ENCODE measurements around the gene DOCK4. TPM values are rescaled to one million over a fixed set of nuclear protein-coding genes. Genes with fewer than 3 reads are reported as not detected.

Gene DOCK4
- total RNA-seq, 2 experiments from 2014 or later = 0.64 to 0.87 TPM

GRCh38 chr7:111803015-111803758 is 403.0 kb downstream of the DOCK4 start:
- ATAC-seq = no peak
- H3K9me3 Mint-ChIP-seq (ENCODE audit: low read depth) = peaks cover 10% of the 10 kb centered on the region
- H3K27me3 Mint-ChIP-seq = no peaks in the 10 kb centered on the region
- CTCF ChIA-PET = interaction anchor here (1.1 to 1.3 kb wide), 2 partner anchors 10 to 51 kb away, joined by 3 read pairs; no protein-coding TSS in a partner anchor
- no peaks in the 10 kb centered on the region for H3K4me1 Mint-ChIP-seq
- no peak for DNase-seq
- no peak overlapping the region for H3K27ac Mint-ChIP-seq
- no peak overlapping the region for H3K4me3 Mint-ChIP-seq
- H3K36me3 Mint-ChIP-seq = no peaks in the 10 kb centered on the region

GRCh38 chr7:111802194-111802772 is 403.9 kb downstream of the DOCK4 start:
- ATAC-seq (no peak), DNase-seq (no peak)
- H3K4me1 Mint-ChIP-seq = no peaks in the 10 kb centered on the region
- no peak overlapping the region for H3K4me3 Mint-ChIP-seq
- CTCF ChIA-PET = interaction anchor here (1.3 kb wide), 1 partner anchor 50 kb away, joined by 3 read pairs; no protein-coding TSS in a partner anchor
- no peaks in the 10 kb centered on the region for H3K36me3 Mint-ChIP-seq
- no peak overlapping the region for H3K27ac Mint-ChIP-seq
- H3K9me3 Mint-ChIP-seq (ENCODE audit: low read depth) = peaks cover 12% of the 10 kb centered on the region
- no peaks in the 10 kb centered on the region for H3K27me3 Mint-ChIP-seq

- Mint-ChIP-seq H3K9me3 (ENCODE audit: low read depth) (peaks cover 15% of the 10 kb centered on the region), H3K36me3 (no peaks in the 10 kb centered on the region), H3K4me1 (no peaks in the 10 kb centered on the region), H3K27ac (no peak overlapping the region), H3K4me3 (no peak overlapping the region), H3K27me3 (no peaks in the 10 kb centered on the region)
- DNase-seq (no peak), ATAC-seq (no peak)
- CTCF ChIA-PET = no interaction called here
These were observed 404.9 kb downstream of the DOCK4 start for GRCh38 chr7:111801277-111801676.

GRCh38 chr7:111796671-111797070 is 409.5 kb downstream of the DOCK4 start:
- no peak for ATAC-seq
- no peaks in the 10 kb centered on the region for H3K27me3 Mint-ChIP-seq
- H3K4me3 Mint-ChIP-seq = no peak overlapping the region
- no peak for DNase-seq
- no peaks in the 10 kb centered on the region for H3K4me1 Mint-ChIP-seq
- CTCF ChIA-PET = no interaction called here
- peaks cover 29% of the 10 kb centered on the region for H3K9me3 Mint-ChIP-seq (ENCODE audit: low read depth)
- no peak overlapping the region for H3K27ac Mint-ChIP-seq
- H3K36me3 Mint-ChIP-seq = no peaks in the 10 kb centered on the region

- CTCF ChIA-PET = no interaction called here
These were observed 416.3 kb downstream of the DOCK4 start for GRCh38 chr7:111789870-111790269.

GRCh38 chr7:111789048-111789320 is 417.2 kb downstream of the DOCK4 start:
- no peak for DNase-seq
- H3K36me3 Mint-ChIP-seq = no peaks in the 10 kb centered on the region
- CTCF ChIA-PET = no interaction called here
- no peak for ATAC-seq
- H3K27me3 Mint-ChIP-seq = no peaks in the 10 kb centered on the region
- H3K9me3 Mint-ChIP-seq (ENCODE audit: low read depth) = peaks cover 3% of the 10 kb centered on the region
- no peak overlapping the region for H3K4me3 Mint-ChIP-seq
- no peak overlapping the region for H3K27ac Mint-ChIP-seq
- H3K4me1 Mint-ChIP-seq = no peaks in the 10 kb centered on the region

More at GRCh38 chr7:111789870-111790269, 416.3 kb downstream of the DOCK4 start:
- no peak for ATAC-seq
- Mint-ChIP-seq H3K9me3 (ENCODE audit: low read depth) (peaks cover 9% of the 10 kb centered on the region), H3K4me3 (no peak overlapping the region), H3K27ac (no peak overlapping the region), H3K27me3 (no peaks in the 10 kb centered on the region), H3K4me1 (no peaks in the 10 kb centered on the region), H3K36me3 (no peaks in the 10 kb centered on the region)
- no peak for DNase-seq

GRCh38 chr7:111788286-111789047 is 417.7 kb downstream of the DOCK4 start:
- no peak for DNase-seq
- H3K27ac Mint-ChIP-seq = no peak overlapping the region
- no peak overlapping the region for H3K4me3 Mint-ChIP-seq
- no peaks in the 10 kb centered on the region for H3K36me3 Mint-ChIP-seq
- CTCF ChIA-PET = no interaction called here
- no peaks in the 10 kb centered on the region for H3K27me3 Mint-ChIP-seq
- H3K9me3 Mint-ChIP-seq (ENCODE audit: low read depth) = no peaks in the 10 kb centered on the region
- no peak for ATAC-seq
- H3K4me1 Mint-ChIP-seq = no peaks in the 10 kb centered on the region

GRCh38 chr7:111787741-111788140 is 418.5 kb downstream of the DOCK4 start:
- Mint-ChIP-seq H3K4me1 (no peaks in the 10 kb centered on the region), H3K9me3 (ENCODE audit: low read depth) (no peaks in the 10 kb centered on the region), H3K27ac (no peak overlapping the region), H3K4me3 (no peak overlapping the region), H3K27me3 (no peaks in the 10 kb centered on the region), H3K36me3 (no peaks in the 10 kb centered on the region)
- CTCF ChIA-PET = no interaction called here
- no peak for DNase-seq
- no peak for ATAC-seq

- CTCF ChIA-PET = no interaction called here
- no peak for ATAC-seq
These were observed 419.1 kb downstream of the DOCK4 start for GRCh38 chr7:111787099-111787498.

GRCh38 chr7:111785076-111785475 is 421.1 kb downstream of the DOCK4 start:
- H3K4me3 Mint-ChIP-seq = no peak overlapping the region
- no peaks in the 10 kb centered on the region for H3K36me3 Mint-ChIP-seq
- no peaks in the 10 kb centered on the region for H3K9me3 Mint-ChIP-seq (ENCODE audit: low read depth)
- DNase-seq (no peak), ATAC-seq (no peak)
- H3K4me1 Mint-ChIP-seq = no peaks in the 10 kb centered on the region
- CTCF ChIA-PET = interaction anchor here (1.4 kb wide), 1 partner anchor 11 kb away, joined by 3 read pairs; no protein-coding TSS in a partner anchor
- no peak overlapping the region for H3K27ac Mint-ChIP-seq
- H3K27me3 Mint-ChIP-seq = peaks cover 6% of the 10 kb centered on the region

More at GRCh38 chr7:111787099-111787498, 419.1 kb downstream of the DOCK4 start:
- H3K4me3 Mint-ChIP-seq = no peak overlapping the region
- H3K27me3 Mint-ChIP-seq = no peaks in the 10 kb centered on the region
- DNase-seq = no peak
- H3K36me3 Mint-ChIP-seq = no peaks in the 10 kb centered on the region
- no peaks in the 10 kb centered on the region for H3K9me3 Mint-ChIP-seq (ENCODE audit: low read depth)
- H3K27ac Mint-ChIP-seq = no peak overlapping the region
- H3K4me1 Mint-ChIP-seq = no peaks in the 10 kb centered on the region

- Mint-ChIP-seq H3K27ac (no peak overlapping the region), H3K27me3 (peaks cover 11% of the 10 kb centered on the region), H3K9me3 (ENCODE audit: low read depth) (no peaks in the 10 kb centered on the region), H3K36me3 (no peaks in the 10 kb centered on the region), H3K4me3 (no peak overlapping the region), H3K4me1 (no peaks in the 10 kb centered on the region)
- ATAC-seq (no peak), DNase-seq (no peak)
- CTCF ChIA-PET = interaction anchor here (1.4 kb wide), 1 partner anchor 10 kb away, joined by 3 read pairs; no protein-coding TSS in a partner anchor
These were observed 421.9 kb downstream of the DOCK4 start for GRCh38 chr7:111784296-111784695.

- no peaks in the 10 kb centered on the region for H3K9me3 Mint-ChIP-seq (ENCODE audit: low read depth)
- no peaks in the 10 kb centered on the region for H3K4me1 Mint-ChIP-seq
- ATAC-seq (no peak), DNase-seq (no peak)
- no peak overlapping the region for H3K4me3 Mint-ChIP-seq
- CTCF ChIA-PET = interaction anchor here (1.4 kb wide), 1 partner anchor 10 kb away, joined by 3 read pairs; no protein-coding TSS in a partner anchor
- H3K36me3 Mint-ChIP-seq = no peaks in the 10 kb centered on the region
- no peak overlapping the region for H3K27ac Mint-ChIP-seq
- peaks cover 11% of the 10 kb centered on the region for H3K27me3 Mint-ChIP-seq
These were observed 422.3 kb downstream of the DOCK4 start for GRCh38 chr7:111783854-111784253.

- no peaks in the 10 kb centered on the region for H3K9me3 Mint-ChIP-seq (ENCODE audit: low read depth)
- H3K4me1 Mint-ChIP-seq = no peaks in the 10 kb centered on the region
- peaks cover 13% of the 10 kb centered on the region for H3K27me3 Mint-ChIP-seq
- DNase-seq (no peak), ATAC-seq (no peak)
- H3K36me3 Mint-ChIP-seq = no peaks in the 10 kb centered on the region
- CTCF ChIA-PET = no interaction called here
- H3K4me3 Mint-ChIP-seq = no peak overlapping the region
- no peak overlapping the region for H3K27ac Mint-ChIP-seq
These were observed 425.7 kb downstream of the DOCK4 start for GRCh38 chr7:111780527-111780926.

GRCh38 chr7:111775206-111775605 is 431.0 kb downstream of the DOCK4 start:
- Mint-ChIP-seq H3K27me3 (peaks cover 9% of the 10 kb centered on the region), H3K27ac (no peak overlapping the region), H3K36me3 (no peaks in the 10 kb centered on the region), H3K4me3 (no peak overlapping the region), H3K4me1 (no peaks in the 10 kb centered on the region), H3K9me3 (ENCODE audit: low read depth) (no peaks in the 10 kb centered on the region)
- ATAC-seq (no peak), DNase-seq (no peak)
- CTCF ChIA-PET = no interaction called here
